GM12892 (cell line): ENCODE results near the gene SIK2.

Source experiments
- POLR2A ChIP-seq: IDR thresholded peaks from 2 replicates; pipeline ENCODE4 v1.6.1; 2011; ENCODE audit warnings: low read depth, low read length, control low read depth
- POLR2AphosphoS5 ChIP-seq: IDR thresholded peaks from 2 replicates; pipeline ENCODE4 v1.6.1; 2011; ENCODE audit warnings: low read depth, low read length, control low read depth
- TAF1 ChIP-seq: IDR thresholded peaks from 2 replicates; pipeline ENCODE4 v1.6.1; 2011; ENCODE audit warnings: low read depth, mild to moderate bottlenecking, control low read depth, low read length, borderline replicate concordance

- TF ChIP-seq POLR2AphosphoS5 (no peak), POLR2A (no peak), TAF1 (no peak)
Observed at GRCh38 chr11:111602865-111603610, 789 bp downstream of the SIK2 start.
